Measurements from ENCODE around the gene VIL1. TPM values are rescaled to one million over a fixed set of nuclear protein-coding genes. Genes with fewer than 3 reads are reported as not detected.

VIL1 gene
- total RNA-seq, 1 donor from 2014 or later, result not detected

- H3K9ac ChIP-seq (ENCODE audit: low read length), result no peak overlapping the region
- H3K27ac ChIP-seq (ENCODE audit: low read depth, low read length), result no peak overlapping the region
- H3K27me3 Mint-ChIP-seq (ENCODE audit: low read depth, unreplicated experiment), result peaks cover 12% of the 10 kb centered on the region
- no peak overlapping the region for H2AFZ ChIP-seq (ENCODE audit: low read depth, low read length)
- H3K4me3 ChIP-seq (ENCODE audit: insufficient read depth, low read depth, low read length), result no peak overlapping the region
- FAIRE-seq (no peak), DNase-seq (ENCODE audit: low read depth) (no peak)
- no peak overlapping the region for H3K27ac Mint-ChIP-seq (ENCODE audit: unreplicated experiment)
- no peaks in the 10 kb centered on the region for H3K4me1 Mint-ChIP-seq (ENCODE audit: low read depth, unreplicated experiment)
- H3K36me3 ChIP-seq (ENCODE audit: insufficient read depth, low read length), result no peaks in the 10 kb centered on the region
- H3K79me2 ChIP-seq (ENCODE audit: insufficient read depth, low read length), result no peaks in the 10 kb centered on the region
- TF ChIP-seq CTCF (IDR thresholded peaks at IDR 0.05; ENCODE audit: insufficient read depth, low read depth, low read length) (no peak), EZH2 (IDR thresholded peaks at IDR 0.05; ENCODE audit: insufficient read depth, low read length) (no peak)
- H3K4me2 ChIP-seq (ENCODE audit: low read length), result no peak overlapping the region
- peaks cover 6% of the 10 kb centered on the region for H3K9me3 ChIP-seq (ENCODE audit: insufficient read depth, low read depth, low read length)
- peaks cover 2% of the 10 kb centered on the region for H3K9me3 Mint-ChIP-seq (ENCODE audit: unreplicated experiment)
- H3K4me3 Mint-ChIP-seq (ENCODE audit: unreplicated experiment), result no peak overlapping the region
- no peaks in the 10 kb centered on the region for H4K20me1 ChIP-seq (ENCODE audit: insufficient read depth, low read length)
- peaks cover 3% of the 10 kb centered on the region for H3K27me3 ChIP-seq (ENCODE audit: insufficient read depth, low read length)
- H3K4me1 ChIP-seq (ENCODE audit: insufficient read depth, low read length), result no peaks in the 10 kb centered on the region
- H3K36me3 Mint-ChIP-seq (ENCODE audit: low read depth, unreplicated experiment), result no peaks in the 10 kb centered on the region
These were observed 48.4 kb upstream of the VIL1 start for GRCh38 chr2:218370410-218371063.

GRCh38 chr2:218371983-218372350 lies 47.0 kb upstream of the VIL1 start:
- Histone ChIP-seq H3K4me1 (ENCODE audit: insufficient read depth, low read length) (no peaks in the 10 kb centered on the region), H3K4me3 (ENCODE audit: insufficient read depth, low read depth, low read length) (no peak overlapping the region), H3K27ac (ENCODE audit: low read depth, low read length) (no peak overlapping the region), H3K4me2 (ENCODE audit: low read length) (no peak overlapping the region), H4K20me1 (ENCODE audit: insufficient read depth, low read length) (no peaks in the 10 kb centered on the region), H2AFZ (ENCODE audit: low read depth, low read length) (no peak overlapping the region), H3K9me3 (ENCODE audit: insufficient read depth, low read depth, low read length) (peaks cover under 1% of the 10 kb centered on the region), H3K27me3 (ENCODE audit: insufficient read depth, low read length) (peaks cover 3% of the 10 kb centered on the region), H3K9ac (ENCODE audit: low read length) (no peak overlapping the region), H3K79me2 (ENCODE audit: insufficient read depth, low read length) (no peaks in the 10 kb centered on the region), H3K36me3 (ENCODE audit: insufficient read depth, low read length) (no peaks in the 10 kb centered on the region)
- Mint-ChIP-seq H3K27ac (ENCODE audit: unreplicated experiment) (no peak overlapping the region), H3K27me3 (ENCODE audit: low read depth, unreplicated experiment) (peaks cover 10% of the 10 kb centered on the region), H3K4me3 (ENCODE audit: unreplicated experiment) (no peak overlapping the region), H3K36me3 (ENCODE audit: low read depth, unreplicated experiment) (no peaks in the 10 kb centered on the region), H3K4me1 (ENCODE audit: low read depth, unreplicated experiment) (no peaks in the 10 kb centered on the region), H3K9me3 (ENCODE audit: unreplicated experiment) (no peaks in the 10 kb centered on the region)
- TF ChIP-seq CTCF (IDR thresholded peaks at IDR 0.05; ENCODE audit: insufficient read depth, low read depth, low read length) (no peak), EZH2 (IDR thresholded peaks at IDR 0.05; ENCODE audit: insufficient read depth, low read length) (no peak)
- no peak for DNase-seq (ENCODE audit: low read depth)
- no peak for FAIRE-seq

GRCh38 chr2:218374795-218375194 lies 44.1 kb upstream of the VIL1 start:
- Histone ChIP-seq H3K36me3 (ENCODE audit: insufficient read depth, low read length) (no peaks in the 10 kb centered on the region), H3K9me3 (ENCODE audit: insufficient read depth, low read depth, low read length) (no peaks in the 10 kb centered on the region), H2AFZ (ENCODE audit: low read depth, low read length) (no peak overlapping the region), H4K20me1 (ENCODE audit: insufficient read depth, low read length) (no peaks in the 10 kb centered on the region), H3K4me3 (ENCODE audit: insufficient read depth, low read depth, low read length) (no peak overlapping the region), H3K4me2 (ENCODE audit: low read length) (no peak overlapping the region), H3K9ac (ENCODE audit: low read length) (no peak overlapping the region), H3K4me1 (ENCODE audit: insufficient read depth, low read length) (no peaks in the 10 kb centered on the region), H3K79me2 (ENCODE audit: insufficient read depth, low read length) (no peaks in the 10 kb centered on the region), H3K27ac (ENCODE audit: low read depth, low read length) (no peak overlapping the region), H3K27me3 (ENCODE audit: insufficient read depth, low read length) (peaks cover 12% of the 10 kb centered on the region)
- Mint-ChIP-seq H3K4me3 (ENCODE audit: unreplicated experiment) (no peak overlapping the region), H3K36me3 (ENCODE audit: low read depth, unreplicated experiment) (no peaks in the 10 kb centered on the region), H3K27ac (ENCODE audit: unreplicated experiment) (no peak overlapping the region), H3K9me3 (ENCODE audit: unreplicated experiment) (no peaks in the 10 kb centered on the region), H3K4me1 (ENCODE audit: low read depth, unreplicated experiment) (no peaks in the 10 kb centered on the region), H3K27me3 (ENCODE audit: low read depth, unreplicated experiment) (peaks cover 11% of the 10 kb centered on the region)
- TF ChIP-seq CTCF (IDR thresholded peaks at IDR 0.05; ENCODE audit: insufficient read depth, low read depth, low read length) (no peak), EZH2 (IDR thresholded peaks at IDR 0.05; ENCODE audit: insufficient read depth, low read length) (no peak)
- no peak for DNase-seq (ENCODE audit: low read depth)
- FAIRE-seq, result no peak

Measured in astrocyte (in vitro differentiated cells and primary cell).